Activated B cell treated with CpG ODN at 0.5 μM for 24 hours (primary cell): ENCODE data around the gene MIB2. TPM values are rescaled to one million over a fixed set of nuclear protein-coding genes. Genes with fewer than 3 reads are reported as not detected.

Experiments used
- ATAC-seq: fragments of 200-7000 bp; cut with Tn5 transposase; one replicate; pipeline ENCODE4 v1.10.0; 2021; ENCODE audit warnings: low read depth, mild to moderate bottlenecking, moderate library complexity
- CTCF ChIA-PET: fragments of 350-600 bp; sonication (Branson Sonifier 250); formaldehyde crosslinking; loops from one replicate; lab custom pipeline; 2021; ENCODE audit warnings: antibody characterized with exemption; lab: Charles Lee
- POLR2A ChIA-PET: fragments of 350-600 bp; sonication (Branson Sonifier 250); formaldehyde crosslinking; loops from one replicate; lab custom pipeline; 2021; ENCODE audit warnings: antibody characterized with exemption; lab: Charles Lee
- DNase-seq: peaks from one replicate; pipeline ENCODE4 v3.0.0; 2022
- H3K27ac Mint-ChIP-seq: one replicate; pipeline ENCODE4 v1.8.0; 2020; ENCODE audit warnings: mixed read lengths
- H3K27me3 Mint-ChIP-seq: one replicate; pipeline ENCODE4 v1.8.0; 2021; ENCODE audit warnings: mixed read lengths
- H3K36me3 Mint-ChIP-seq: one replicate; pipeline ENCODE4 v1.8.0; 2021; ENCODE audit warnings: low read depth, mixed read lengths
- H3K4me1 Mint-ChIP-seq: one replicate; pipeline ENCODE4 v1.8.0; 2021; ENCODE audit warnings: mixed read lengths
- H3K4me3 Mint-ChIP-seq: one replicate; pipeline ENCODE4 v1.8.0; 2020; ENCODE audit warnings: mild to moderate bottlenecking, mixed read lengths
- H3K9me3 Mint-ChIP-seq: one replicate; pipeline ENCODE4 v1.8.0; 2020; ENCODE audit warnings: mixed read lengths
- CTCF ChIP-seq: fragments of 200-600 bp; IDR thresholded peaks from one replicate; pipeline ENCODE4 v1.8.0; 2022; ENCODE audit warnings: antibody characterized with exemption, mild to moderate bottlenecking
- intact Hi-C: fragments of 100-400 bp; cut with micrococcal nuclease; formaldehyde crosslinking; loops from one replicate; pipeline ENCODE4 v1.15.1; 2024
- total RNA-seq: library from RNA; stranded (reverse); gene quantifications from 2 replicates; pipeline ENCODE4 v1.2.3, GENCODE V29; 2022

Gene MIB2
- total RNA-seq, 1 donor from 2014 or later, result 36.4 TPM

- CTCF ChIA-PET, result no interaction called here
These were observed 32.5 kb upstream of the MIB2 start for GRCh38 chr1:1582585-1583346.

GRCh38 chr1:1583347-1584010 is 31.8 kb upstream of the MIB2 start:
- H3K4me3 Mint-ChIP-seq, result no peak overlapping the region
- CTCF ChIA-PET, result no interaction called here
- intact Hi-C loops, result no loop called here
- TF ChIP-seq CTCF, result no peak
- H3K9me3 Mint-ChIP-seq, result no peaks in the 10 kb centered on the region
- POLR2A ChIA-PET, result interaction anchor here (0.6 kb wide), 1 partner anchor 97 kb away, joined by 7 read pairs; no protein-coding TSS in a partner anchor
- no peaks in the 10 kb centered on the region for H3K4me1 Mint-ChIP-seq
- H3K27me3 Mint-ChIP-seq, result peaks cover 24% of the 10 kb centered on the region
- no peak overlapping the region for H3K27ac Mint-ChIP-seq
- no peaks in the 10 kb centered on the region for H3K36me3 Mint-ChIP-seq
- DNase-seq, result no peak
- no peak for ATAC-seq

More at GRCh38 chr1:1582585-1583346, 32.5 kb upstream of the MIB2 start:
- ATAC-seq (no peak), DNase-seq (no peak)
- Mint-ChIP-seq H3K4me1 (no peaks in the 10 kb centered on the region), H3K36me3 (no peaks in the 10 kb centered on the region), H3K4me3 (no peak overlapping the region), H3K27ac (no peak overlapping the region), H3K27me3 (peaks cover 22% of the 10 kb centered on the region), H3K9me3 (no peaks in the 10 kb centered on the region)
- POLR2A ChIA-PET, result interaction anchor here (0.6 kb wide), 1 partner anchor 98 kb away, joined by 7 read pairs; no protein-coding TSS in a partner anchor
- no peak for TF ChIP-seq CTCF
- intact Hi-C loops, result no loop called here

GRCh38 chr1:1591452-1591851 is 23.8 kb upstream of the MIB2 start:
- Mint-ChIP-seq H3K36me3 (no peaks in the 10 kb centered on the region), H3K27ac (no peak overlapping the region), H3K9me3 (no peaks in the 10 kb centered on the region), H3K4me1 (no peaks in the 10 kb centered on the region), H3K4me3 (no peak overlapping the region), H3K27me3 (peaks cover 8% of the 10 kb centered on the region)
- ATAC-seq, result no peak
- DNase-seq, result no peak
- ChIA-PET CTCF (no interaction called here), POLR2A (interaction anchor here (0.5 kb wide), 1 partner anchor 304 kb away, joined by 3 read pairs; no protein-coding TSS in a partner anchor)
- intact Hi-C loops, result no loop called here
- no peak for TF ChIP-seq CTCF

GRCh38 chr1:1593834-1594601 is 21.3 kb upstream of the MIB2 start:
- no peak for ATAC-seq
- H3K4me3 Mint-ChIP-seq, result no peak overlapping the region
- no peak overlapping the region for H3K27ac Mint-ChIP-seq

More at GRCh38 chr1:1593834-1594601, 21.3 kb upstream of the MIB2 start:
- ChIA-PET POLR2A (no interaction called here), CTCF (no interaction called here)
- Mint-ChIP-seq H3K9me3 (no peaks in the 10 kb centered on the region), H3K4me1 (peaks cover 8% of the 10 kb centered on the region), H3K27me3 (peaks cover 7% of the 10 kb centered on the region), H3K36me3 (no peaks in the 10 kb centered on the region)
- intact Hi-C loops, result no loop called here
- no peak for DNase-seq
- TF ChIP-seq CTCF, result no peak
